H1 (cell line): Measurements from ENCODE around the gene DTNB. TPM values are rescaled to one million over a fixed set of nuclear protein-coding genes. Genes with fewer than 3 reads are reported as not detected.

Experiments
- CHD2 ChIP-seq: IDR thresholded peaks from 2 replicates; pipeline ENCODE4 v1.6.1; 2012; ENCODE audit warnings: low read length, improper control_type of control experiment
- HDAC2 ChIP-seq, 2 experiments: fragments of 300-600 bp in 1 of 2; sonication (generic) in 1 of 2; IDR thresholded peaks; 2 replicates each; pipeline ENCODE4 v1.6.1; 2011 to 2012; ENCODE audit warnings: low read depth in 2 of 2, low read length in 2 of 2, mild to moderate bottlenecking in 2 of 2, moderate library complexity in 2 of 2, borderline replicate concordance in 1 of 2, inconsistent platforms in 1 of 2
- POLR2A ChIP-seq, 2 experiments: IDR thresholded peaks; 1 replicate in 1 of 2; 2 replicates in 1 of 2; pipeline ENCODE4 v1.6.1; 2011; ENCODE audit warnings: low read depth in 2 of 2, low read length in 2 of 2, mild to moderate bottlenecking in 2 of 2; ENCODE audit errors: control extremely low read depth in 1 of 2
- polyA plus RNA-seq, 7 experiments: library from polyadenylated mRNA; depleted of rRNA in 3 of 7; stranded (reverse) in 5 of 7; unstranded in 2 of 7; fragments of >200 nt in 5 of 7; fragments of 200-250 nt in 2 of 7; gene quantifications; 1 replicate in 5 of 7; 2 replicates in 1 of 7; 4 replicates in 1 of 7; pipeline versions ENCODE4 v1.2.1 to v1.2.3, GENCODE V29; 2011 to 2013; ENCODE audit warnings: missing spikeins in 2 of 7, mixed read lengths in 2 of 7
- total RNA-seq: library from RNA; stranded (reverse); fragmentation: NEBNext Ultra II Directional; extraction: Animal tissue kit (Norgen Biotek cat#: 25700); gene quantifications from 2 replicates; pipeline ENCODE4 v1.2.1, GENCODE V29; 2021

The DTNB gene
- total and polyA plus RNA-seq, 2 of the 8 experiments (the other 6 are each of a cell fraction or from before 2014, with no cell fraction given), result 39.6 to 49.5 TPM

- TF ChIP-seq CHD2, result no peak
- TF ChIP-seq HDAC2 (IDR thresholded peaks at IDR 0.05; ENCODE audit: borderline replicate concordance in 1 of 2, low read depth in 2 of 2, low read length in 2 of 2), result no peak
- no peak for TF ChIP-seq POLR2A (IDR thresholded peaks at IDR 0.05; ENCODE audit: control extremely low read depth in 1 of 2, low read depth in 2 of 2, low read length in 2 of 2)
- TF ChIP-seq, all 59 proteins: peak for 0
Measured at GRCh38 chr2:25722224-25722623, 48.8 kb upstream of the DTNB start (continued).
